GM18861 (cell line): ENCODE results near the gene NAP1L4.

Experiments
- ATAC-seq: cut with Tn5 transposase; IDR thresholded peaks from one replicate; pipeline ENCODE4 v1.9.1; 2021; ENCODE audit not compliant: unreplicated experiment

The NAP1L4 gene

GRCh38 chr11:3010521-3011275 is 18.6 kb upstream of the NAP1L4 start:
- no peak for ATAC-seq

GRCh38 chr11:3010004-3010403 is 17.9 kb upstream of the NAP1L4 start:
- ATAC-seq = no peak

- ATAC-seq = no peak
These were observed 17.4 kb upstream of the NAP1L4 start for GRCh38 chr11:3009481-3009880.

- no peak for ATAC-seq
These were observed 16.7 kb upstream of the NAP1L4 start for GRCh38 chr11:3008746-3009336.

- no peak for ATAC-seq
These were observed 15.4 kb upstream of the NAP1L4 start for GRCh38 chr11:3007404-3008010.

GRCh38 chr11:3006505-3007260 is 14.6 kb upstream of the NAP1L4 start:
- ATAC-seq = no peak

GRCh38 chr11:3004481-3004880 is 12.4 kb upstream of the NAP1L4 start:
- ATAC-seq = no peak

GRCh38 chr11:3003396-3004231 is 11.5 kb upstream of the NAP1L4 start:
- ATAC-seq = no peak

- ATAC-seq = no peak
These were observed 10.7 kb upstream of the NAP1L4 start for GRCh38 chr11:3002871-3003270.

- ATAC-seq = no peak
These were observed 10.3 kb upstream of the NAP1L4 start for GRCh38 chr11:3002351-3002861.

GRCh38 chr11:3001496-3001895 is 9.4 kb upstream of the NAP1L4 start:
- no peak for ATAC-seq

- no peak for ATAC-seq
These were observed 8.2 kb upstream of the NAP1L4 start for GRCh38 chr11:3000032-3000961.

- no peak for ATAC-seq
These were observed 7.4 kb upstream of the NAP1L4 start for GRCh38 chr11:2999464-2999998.

GRCh38 chr11:2998073-2998850 is 6.1 kb upstream of the NAP1L4 start:
- ATAC-seq = no peak

- no peak for ATAC-seq
These were observed 5.3 kb upstream of the NAP1L4 start for GRCh38 chr11:2997406-2997805.

- no peak for ATAC-seq
These were observed 4.8 kb upstream of the NAP1L4 start for GRCh38 chr11:2996976-2997375.

GRCh38 chr11:2995893-2996554 is 3.9 kb upstream of the NAP1L4 start:
- ATAC-seq = no peak

GRCh38 chr11:2995031-2995561 is 3.0 kb upstream of the NAP1L4 start:
- ATAC-seq = no peak
